H1 (cell line): ENCODE results near the gene FAM227B. TPM values are rescaled to one million over a fixed set of nuclear protein-coding genes. Genes with fewer than 3 reads are reported as not detected.

Experiments used
- EGR1 ChIP-seq: IDR thresholded peaks from 2 replicates; pipeline ENCODE4 v1.6.1; 2011; ENCODE audit warnings: low read depth, low read length, borderline replicate concordance
- EP300 ChIP-seq, 2 experiments: IDR thresholded peaks; 1 replicate in 1 of 2; 2 replicates in 1 of 2; pipeline ENCODE4 v1.6.1; 2011 to 2012; ENCODE audit warnings: low read depth in 2 of 2, low read length in 2 of 2, mild to moderate bottlenecking in 2 of 2, borderline replicate concordance in 1 of 2, inconsistent platforms in 1 of 2, moderate library complexity in 1 of 2
- TBP ChIP-seq: IDR thresholded peaks from 2 replicates; pipeline ENCODE4 v1.6.1; 2011; ENCODE audit warnings: low read depth, low read length, improper control_type of control experiment
- polyA plus RNA-seq, 7 experiments: library from polyadenylated mRNA; depleted of rRNA in 3 of 7; stranded (reverse) in 5 of 7; unstranded in 2 of 7; fragments of >200 nt in 5 of 7; fragments of 200-250 nt in 2 of 7; gene quantifications; 1 replicate in 5 of 7; 2 replicates in 1 of 7; 4 replicates in 1 of 7; pipeline versions ENCODE4 v1.2.1 to v1.2.3, GENCODE V29; 2011 to 2013; ENCODE audit warnings: missing spikeins in 2 of 7, mixed read lengths in 2 of 7
- total RNA-seq: library from RNA; stranded (reverse); fragmentation: NEBNext Ultra II Directional; extraction: Animal tissue kit (Norgen Biotek cat#: 25700); gene quantifications from 2 replicates; pipeline ENCODE4 v1.2.1, GENCODE V29; 2021
- TF ChIP-seq, protein P1 (sequence below), 3 experiments: IDR thresholded peaks; 1 replicate in 2 of 3; 2 replicates in 1 of 3; pipeline versions ENCODE4 v1.5.1 to v1.6.1; 2011; ENCODE audit warnings: low read length in 3 of 3, mild to moderate bottlenecking in 3 of 3, inconsistent platforms in 2 of 3, low read depth in 1 of 3, moderate library complexity in 1 of 3; ENCODE audit not compliant: insufficient read depth in 1 of 3; ENCODE audit errors: control extremely low read depth in 1 of 3

Gene FAM227B
- total and polyA plus RNA-seq, 2 of the 8 experiments (the other 6 are each of a cell fraction or from before 2014, with no cell fraction given), result 4.0 to 6.5 TPM

DNA sequence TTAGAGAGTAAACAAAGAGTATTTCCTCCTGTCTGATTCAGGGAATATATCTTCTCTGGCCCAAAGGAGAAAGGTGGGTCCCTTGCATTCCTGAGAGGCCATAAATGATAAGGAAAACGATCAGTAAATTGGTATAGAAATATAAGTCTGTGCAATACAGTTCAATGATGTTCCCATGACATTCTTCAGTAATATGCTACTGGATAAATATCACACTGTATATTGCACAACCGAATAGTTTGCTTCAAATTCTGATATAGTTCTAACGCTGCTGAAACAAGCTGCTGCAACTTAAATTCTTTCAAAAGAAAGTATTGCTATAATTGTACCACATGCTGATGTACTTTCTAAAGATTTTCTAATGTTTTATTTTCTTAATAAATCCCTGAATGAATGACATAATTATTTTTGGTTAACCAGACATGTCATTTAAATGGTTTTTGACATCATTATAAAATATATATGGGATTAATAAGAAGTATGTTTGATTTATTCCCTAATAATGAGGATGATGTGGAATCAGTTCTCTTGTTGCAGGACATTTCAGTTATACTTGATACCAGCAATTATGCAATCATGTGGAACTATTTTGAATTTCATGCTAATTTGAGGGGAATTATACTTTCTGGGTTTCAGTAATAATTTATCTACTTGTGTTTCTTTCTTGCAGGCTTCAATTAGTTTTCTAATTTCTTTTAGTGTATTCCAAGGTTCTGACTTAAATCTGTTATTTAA, 152.7 kb downstream of the FAM227B start (continued):
- TF ChIP-seq, protein P1, sequence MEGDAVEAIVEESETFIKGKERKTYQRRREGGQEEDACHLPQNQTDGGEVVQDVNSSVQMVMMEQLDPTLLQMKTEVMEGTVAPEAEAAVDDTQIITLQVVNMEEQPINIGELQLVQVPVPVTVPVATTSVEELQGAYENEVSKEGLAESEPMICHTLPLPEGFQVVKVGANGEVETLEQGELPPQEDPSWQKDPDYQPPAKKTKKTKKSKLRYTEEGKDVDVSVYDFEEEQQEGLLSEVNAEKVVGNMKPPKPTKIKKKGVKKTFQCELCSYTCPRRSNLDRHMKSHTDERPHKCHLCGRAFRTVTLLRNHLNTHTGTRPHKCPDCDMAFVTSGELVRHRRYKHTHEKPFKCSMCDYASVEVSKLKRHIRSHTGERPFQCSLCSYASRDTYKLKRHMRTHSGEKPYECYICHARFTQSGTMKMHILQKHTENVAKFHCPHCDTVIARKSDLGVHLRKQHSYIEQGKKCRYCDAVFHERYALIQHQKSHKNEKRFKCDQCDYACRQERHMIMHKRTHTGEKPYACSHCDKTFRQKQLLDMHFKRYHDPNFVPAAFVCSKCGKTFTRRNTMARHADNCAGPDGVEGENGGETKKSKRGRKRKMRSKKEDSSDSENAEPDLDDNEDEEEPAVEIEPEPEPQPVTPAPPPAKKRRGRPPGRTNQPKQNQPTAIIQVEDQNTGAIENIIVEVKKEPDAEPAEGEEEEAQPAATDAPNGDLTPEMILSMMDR (IDR thresholded peaks at IDR 0.05; ENCODE audit: control extremely low read depth in 1 of 3, insufficient read depth in 1 of 3, low read depth in 1 of 3, low read length in 3 of 3), result no peak
- TF ChIP-seq EP300 (IDR thresholded peaks at IDR 0.05; ENCODE audit: borderline replicate concordance in 1 of 2, low read depth in 2 of 2, low read length in 2 of 2), result no peak
- TF ChIP-seq EGR1, result no peak
- TF ChIP-seq TBP, result no peak
- TF ChIP-seq, all 59 proteins: peak for 0
